Measurements from ENCODE around the gene C1orf146. TPM values are rescaled to one million over a fixed set of nuclear protein-coding genes. Genes with fewer than 3 reads are reported as not detected.
"Not testable (repeated sequence)": the region's sequence is repeated elsewhere in the genome, so short reads cannot be mapped to it uniquely, and the experiment has no call there.

C1orf146 gene
- total RNA-seq, 2 experiments from 2014 or later = not detected

GRCh38 chr1:92262516-92262915 lies 44.8 kb downstream of the C1orf146 start:
- ChIA-PET POLR2A (interaction anchor here (0.6 kb wide), 1 partner anchor 253 kb away, joined by 4 read pairs; no protein-coding TSS in a partner anchor), CTCF (no interaction called here)

GRCh38 chr1:92273039-92273438 lies 55.3 kb downstream of the C1orf146 start:
- POLR2A ChIA-PET = no interaction called here
- CTCF ChIA-PET = no interaction called here

- POLR2A ChIA-PET = no interaction called here
- CTCF ChIA-PET = no interaction called here
Measured at GRCh38 chr1:92274939-92275338, 57.2 kb downstream of the C1orf146 start.

- ChIA-PET CTCF (no interaction called here), POLR2A (no interaction called here)
Measured at GRCh38 chr1:92276082-92276481, 58.4 kb downstream of the C1orf146 start.

DNA sequence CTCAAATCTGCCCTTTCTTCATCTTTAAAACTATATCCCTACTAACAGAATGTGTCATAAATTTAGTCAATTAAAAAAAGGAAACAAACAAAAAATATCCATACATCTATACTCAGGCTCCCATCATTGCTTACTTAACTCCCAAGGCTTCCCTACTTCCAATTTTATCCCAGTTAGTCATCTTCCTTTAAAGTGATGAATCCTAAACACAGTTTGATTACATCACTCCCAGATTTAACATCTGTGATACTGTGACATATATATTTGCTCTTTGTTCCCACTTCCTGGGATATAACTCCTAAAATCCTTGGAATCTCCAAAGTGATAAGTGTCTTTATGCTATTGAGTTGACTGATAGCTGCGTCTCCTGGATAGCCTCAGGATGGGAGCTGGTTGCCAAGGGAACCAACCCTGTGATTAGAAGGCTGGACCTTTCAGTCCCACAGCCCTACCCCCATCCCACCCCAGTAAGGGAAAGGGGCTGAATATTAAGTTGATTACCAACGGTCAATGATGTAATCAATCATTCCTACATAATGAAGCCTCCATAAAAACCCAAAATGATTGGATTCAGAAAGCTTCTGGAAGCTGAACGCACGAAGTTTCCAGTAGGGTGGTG lies 59.5 kb downstream of the C1orf146 start:
- CTCF ChIA-PET = no interaction called here
- POLR2A ChIA-PET = no interaction called here

- POLR2A ChIA-PET, CTCF ChIA-PET: not testable (repeated sequence)
Measured at GRCh38 chr1:92279781-92280180, 62.1 kb downstream of the C1orf146 start.

- POLR2A ChIA-PET = not testable (repeated sequence)
Measured at GRCh38 chr1:92281411-92281810, 63.7 kb downstream of the C1orf146 start.

DNA sequence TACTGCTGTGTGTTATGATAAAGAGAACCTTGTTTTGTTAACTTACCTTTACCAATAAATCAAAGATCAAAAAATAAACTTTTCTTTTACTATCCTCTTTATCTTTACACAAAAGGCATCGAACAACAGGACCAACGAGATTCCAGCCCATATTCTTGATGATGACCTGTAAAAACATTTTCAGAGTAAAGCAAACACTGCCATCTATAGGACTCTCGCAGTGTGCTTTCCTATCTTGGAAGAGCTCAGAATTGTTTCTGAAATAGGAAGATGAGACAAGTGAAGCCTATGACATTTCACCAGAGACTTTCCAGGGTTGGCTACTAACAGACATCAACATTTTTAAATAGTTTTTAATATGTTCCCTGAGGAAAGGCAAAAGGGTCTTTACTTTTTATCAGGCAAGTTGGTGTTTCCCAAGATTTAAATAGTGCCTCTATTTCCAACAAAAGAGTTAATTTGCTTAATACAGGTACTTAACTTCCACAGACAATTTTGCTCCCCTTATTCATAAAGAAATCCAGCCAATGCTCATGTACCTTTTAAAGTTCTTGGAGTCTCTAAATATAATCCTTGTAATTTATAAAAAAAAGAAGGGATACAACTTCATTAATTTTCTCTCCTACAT lies 73.8 kb downstream of the C1orf146 start:
- CTCF ChIA-PET = interaction anchor here (0.5 to 1.3 kb wide), 2 partner anchors 129 to 188 kb away, joined by 3 to 4 read pairs; no protein-coding TSS in a partner anchor

More at GRCh38 chr1:92281411-92281810, 63.7 kb downstream of the C1orf146 start:
- CTCF ChIA-PET = not testable (repeated sequence)

More for the DNA sequence above, 73.8 kb downstream of the C1orf146 start:
- POLR2A ChIA-PET = no interaction called here

Other genes starting within 250 kb of the C1orf146 start
- under 1 TPM; 0.29 to 0.61 TPM for gene EPHX4, start 187.9 kb upstream of the C1orf146 start, total RNA-seq
- under 1 TPM in 1 of 2 experiments, not detected in 1; 0.40 TPM for gene SETSIP, start 142.5 kb upstream of the C1orf146 start, total RNA-seq
- gene BTBD8, start 137.6 kb upstream of the C1orf146 start, total RNA-seq = 1 to 10 TPM in 1 of 2 experiments, under 1 TPM in 1; 0.90 to 1.1 TPM
- 10 to 100 TPM; 21.0 to 21.1 TPM for gene GLMN, start 81.1 kb downstream of the C1orf146 start, total RNA-seq
- gene RPAP2, start 81.1 kb downstream of the C1orf146 start, total RNA-seq = 10 to 100 TPM; 33.5 to 37.0 TPM